H1 (cell line): ENCODE measurements around the gene TMEM51.

Source experiments
- CEBPB ChIP-seq: IDR thresholded peaks from 2 replicates; pipeline ENCODE4 v1.6.1; 2012; ENCODE audit warnings: low read depth, low read length
- CHD1 ChIP-seq: IDR thresholded peaks from 2 replicates; pipeline ENCODE4 v1.6.1; 2012; ENCODE audit warnings: low read depth, low read length, improper control_type of control experiment
- MAFK ChIP-seq: IDR thresholded peaks from 2 replicates; pipeline ENCODE4 v1.6.1; 2012; ENCODE audit warnings: low read depth, mild to moderate bottlenecking, improper control_type of control experiment, low read length
- POLR2A ChIP-seq, 2 experiments: IDR thresholded peaks; 1 replicate in 1 of 2; 2 replicates in 1 of 2; pipeline ENCODE4 v1.6.1; 2011; ENCODE audit warnings: low read depth in 2 of 2, low read length in 2 of 2, mild to moderate bottlenecking in 2 of 2; ENCODE audit errors: control extremely low read depth in 1 of 2
- POU5F1 ChIP-seq: IDR thresholded peaks from 2 replicates; pipeline ENCODE4 v1.6.1; 2011; ENCODE audit warnings: low read depth, mild to moderate bottlenecking, low read length, moderate library complexity
- RNF2 ChIP-seq: fragments of 200-900, 300-1000 bp; sonication (generic); IDR thresholded peaks from 2 replicates; pipeline ENCODE4 v1.7.1; 2016; ENCODE audit warnings: borderline replicate concordance, low read depth, mild to moderate bottlenecking, antibody characterized with exemption, low read length; ENCODE audit not compliant: poor library complexity, severe bottlenecking; ENCODE audit errors: missing control alignments
- SP2 ChIP-seq: IDR thresholded peaks from 2 replicates; pipeline ENCODE4 v1.6.1; 2012; ENCODE audit warnings: mild to moderate bottlenecking, low read length, inconsistent platforms
- TAF1 ChIP-seq: IDR thresholded peaks from 2 replicates; pipeline ENCODE4 v1.6.1; 2011; ENCODE audit warnings: mild to moderate bottlenecking, low read depth, low read length
- YY1 ChIP-seq: IDR thresholded peaks from 2 replicates; pipeline ENCODE4 v1.6.1; 2011; ENCODE audit warnings: low read depth, mild to moderate bottlenecking, low read length
- TF ChIP-seq, protein P1 (sequence below), 3 experiments: IDR thresholded peaks; 1 replicate in 2 of 3; 2 replicates in 1 of 3; pipeline versions ENCODE4 v1.5.1 to v1.6.1; 2011; ENCODE audit warnings: low read length in 3 of 3, mild to moderate bottlenecking in 3 of 3, inconsistent platforms in 2 of 3, low read depth in 1 of 3, moderate library complexity in 1 of 3; ENCODE audit not compliant: insufficient read depth in 1 of 3; ENCODE audit errors: control extremely low read depth in 1 of 3

DNA sequence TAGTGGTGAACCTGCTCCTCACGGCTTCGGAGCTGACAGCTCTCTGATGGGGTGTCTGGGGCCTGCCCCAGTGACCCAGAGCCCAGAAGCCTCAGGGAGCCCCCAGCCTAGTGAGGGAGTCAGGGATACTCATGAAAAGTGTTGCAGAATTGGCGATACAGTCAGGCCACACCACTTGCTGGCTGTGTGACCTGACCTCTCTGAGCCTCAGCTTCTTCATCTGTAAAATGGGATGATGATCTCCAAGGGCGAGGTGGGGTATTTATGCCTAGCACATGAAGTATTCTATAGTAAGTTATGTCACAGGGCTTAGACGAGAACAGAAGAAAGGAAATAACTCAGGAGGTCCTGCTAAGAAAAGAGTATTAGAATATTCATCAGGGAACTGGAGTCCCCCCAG, 1.6 kb downstream of the TMEM51 start:
- TF ChIP-seq POLR2A (IDR thresholded peaks at IDR 0.05; ENCODE audit: control extremely low read depth in 1 of 2, low read depth in 2 of 2, low read length in 2 of 2) (no peak), TAF1 (no peak), SP2 (no peak), RNF2 (no peak), CEBPB (no peak), POU5F1 (no peak), CHD1 (no peak), YY1 (no peak), MAFK (no peak)
- TF ChIP-seq, protein P1, sequence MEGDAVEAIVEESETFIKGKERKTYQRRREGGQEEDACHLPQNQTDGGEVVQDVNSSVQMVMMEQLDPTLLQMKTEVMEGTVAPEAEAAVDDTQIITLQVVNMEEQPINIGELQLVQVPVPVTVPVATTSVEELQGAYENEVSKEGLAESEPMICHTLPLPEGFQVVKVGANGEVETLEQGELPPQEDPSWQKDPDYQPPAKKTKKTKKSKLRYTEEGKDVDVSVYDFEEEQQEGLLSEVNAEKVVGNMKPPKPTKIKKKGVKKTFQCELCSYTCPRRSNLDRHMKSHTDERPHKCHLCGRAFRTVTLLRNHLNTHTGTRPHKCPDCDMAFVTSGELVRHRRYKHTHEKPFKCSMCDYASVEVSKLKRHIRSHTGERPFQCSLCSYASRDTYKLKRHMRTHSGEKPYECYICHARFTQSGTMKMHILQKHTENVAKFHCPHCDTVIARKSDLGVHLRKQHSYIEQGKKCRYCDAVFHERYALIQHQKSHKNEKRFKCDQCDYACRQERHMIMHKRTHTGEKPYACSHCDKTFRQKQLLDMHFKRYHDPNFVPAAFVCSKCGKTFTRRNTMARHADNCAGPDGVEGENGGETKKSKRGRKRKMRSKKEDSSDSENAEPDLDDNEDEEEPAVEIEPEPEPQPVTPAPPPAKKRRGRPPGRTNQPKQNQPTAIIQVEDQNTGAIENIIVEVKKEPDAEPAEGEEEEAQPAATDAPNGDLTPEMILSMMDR (IDR thresholded peaks at IDR 0.05; ENCODE audit: control extremely low read depth in 1 of 3, insufficient read depth in 1 of 3, low read depth in 1 of 3, low read length in 3 of 3), result no peak
